22Rv1 (cell line): ENCODE measurements around the gene CERKL.

Experiments used
- H3K27ac ChIP-seq: fragments of 450-650 bp; 2 replicates; pipeline ENCODE4 v1.5.1; 2017
- ZFX ChIP-seq: fragments of 450-650 bp; IDR thresholded peaks from 2 replicates; pipeline ENCODE4 v1.6.1; 2017; ENCODE audit warnings: antibody characterized with exemption, borderline replicate concordance
- TF ChIP-seq, protein P1 (sequence below): fragments of 450-650 bp; IDR thresholded peaks from 2 replicates; pipeline ENCODE4 v1.5.1; 2017; ENCODE audit warnings: mild to moderate bottlenecking

CERKL gene

GRCh38 chr2:181602017-181602416, 54.9 kb downstream of the CERKL start:
- TF ChIP-seq, protein P1, sequence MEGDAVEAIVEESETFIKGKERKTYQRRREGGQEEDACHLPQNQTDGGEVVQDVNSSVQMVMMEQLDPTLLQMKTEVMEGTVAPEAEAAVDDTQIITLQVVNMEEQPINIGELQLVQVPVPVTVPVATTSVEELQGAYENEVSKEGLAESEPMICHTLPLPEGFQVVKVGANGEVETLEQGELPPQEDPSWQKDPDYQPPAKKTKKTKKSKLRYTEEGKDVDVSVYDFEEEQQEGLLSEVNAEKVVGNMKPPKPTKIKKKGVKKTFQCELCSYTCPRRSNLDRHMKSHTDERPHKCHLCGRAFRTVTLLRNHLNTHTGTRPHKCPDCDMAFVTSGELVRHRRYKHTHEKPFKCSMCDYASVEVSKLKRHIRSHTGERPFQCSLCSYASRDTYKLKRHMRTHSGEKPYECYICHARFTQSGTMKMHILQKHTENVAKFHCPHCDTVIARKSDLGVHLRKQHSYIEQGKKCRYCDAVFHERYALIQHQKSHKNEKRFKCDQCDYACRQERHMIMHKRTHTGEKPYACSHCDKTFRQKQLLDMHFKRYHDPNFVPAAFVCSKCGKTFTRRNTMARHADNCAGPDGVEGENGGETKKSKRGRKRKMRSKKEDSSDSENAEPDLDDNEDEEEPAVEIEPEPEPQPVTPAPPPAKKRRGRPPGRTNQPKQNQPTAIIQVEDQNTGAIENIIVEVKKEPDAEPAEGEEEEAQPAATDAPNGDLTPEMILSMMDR: no peak
- TF ChIP-seq ZFX: no peak
- no peak overlapping the region for H3K27ac ChIP-seq

- TF ChIP-seq, protein P1: no peak
- no peak overlapping the region for H3K27ac ChIP-seq
These were observed 60.3 kb downstream of the CERKL start for GRCh38 chr2:181596556-181596955.

DNA sequence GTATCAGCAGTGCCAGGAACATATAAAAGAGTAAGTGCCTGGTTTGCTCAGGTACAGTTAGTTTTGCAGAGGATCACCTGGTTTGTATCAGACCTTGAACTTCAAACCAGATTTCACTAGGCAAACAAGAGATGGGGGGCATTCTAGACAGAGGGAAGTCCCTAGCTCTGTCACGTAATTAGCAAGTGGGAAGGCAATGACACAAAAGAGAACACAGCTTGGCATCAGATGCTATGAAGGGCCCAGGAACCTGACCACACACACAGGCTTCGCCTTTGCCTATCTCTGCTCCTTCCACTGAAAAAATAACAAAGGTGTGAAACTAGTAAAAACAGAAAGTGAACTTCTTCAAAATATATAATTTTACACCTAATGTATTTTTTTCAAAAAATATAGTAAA, 62.6 kb downstream of the CERKL start:
- TF ChIP-seq, protein P1: no peak
- TF ChIP-seq ZFX: no peak
- H3K27ac ChIP-seq: no peak overlapping the region

DNA sequence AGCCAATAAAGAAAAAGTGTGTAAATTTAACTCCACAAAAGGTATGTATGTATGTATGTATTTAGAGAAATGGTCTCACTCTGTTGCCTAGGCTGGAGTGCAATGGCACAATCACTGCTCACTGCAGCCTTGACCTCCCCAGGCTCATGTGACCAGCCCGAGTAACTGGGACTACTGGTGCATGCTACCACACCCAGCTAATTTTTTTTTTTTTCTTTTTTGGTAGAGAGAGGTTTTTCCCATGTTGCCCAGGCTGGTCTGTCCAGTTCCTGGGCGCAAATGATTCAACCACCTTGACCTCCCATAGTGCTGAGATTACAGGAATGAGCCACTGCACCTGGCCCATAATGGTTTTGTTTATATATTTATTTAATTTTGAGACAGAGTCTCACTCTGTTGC, 67.1 kb downstream of the CERKL start:
- no peak for TF ChIP-seq ZFX
- H3K27ac ChIP-seq: no peak overlapping the region

GRCh38 chr2:181588546-181588945, 68.4 kb downstream of the CERKL start:
- no peak overlapping the region for H3K27ac ChIP-seq
- no peak for TF ChIP-seq ZFX
- TF ChIP-seq, protein P1: no peak

DNA sequence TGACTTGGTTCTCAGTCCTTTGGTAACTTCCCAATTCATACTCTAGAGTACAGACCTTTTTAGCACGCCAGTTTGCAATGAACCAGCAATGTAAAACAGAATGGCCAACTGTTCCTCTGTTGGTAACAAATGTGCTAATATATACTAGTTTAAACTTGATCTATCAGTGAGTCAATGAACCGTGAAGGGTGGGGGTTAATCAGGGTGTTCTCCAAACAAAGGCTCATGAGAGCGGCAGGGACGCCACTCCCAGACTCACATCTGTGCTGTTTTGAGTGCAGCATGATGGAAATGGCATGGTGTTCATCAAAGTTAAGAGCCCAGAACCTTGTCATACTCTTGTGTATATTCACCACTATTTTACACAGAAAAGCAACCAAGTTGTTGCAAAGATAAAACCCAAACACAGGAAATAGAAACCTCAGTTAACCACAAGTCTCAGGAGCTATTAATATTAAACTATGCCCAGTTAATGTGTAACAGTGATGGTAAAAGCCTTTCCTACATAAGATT, 70.3 kb downstream of the CERKL start:
- no peak overlapping the region for H3K27ac ChIP-seq
- TF ChIP-seq, protein P1: no peak
- no peak for TF ChIP-seq ZFX

GRCh38 chr2:181585732-181586131, 71.2 kb downstream of the CERKL start:
- H3K27ac ChIP-seq: no peak overlapping the region
- no peak for TF ChIP-seq ZFX
- TF ChIP-seq, protein P1: no peak

GRCh38 chr2:181581534-181581933, 75.4 kb downstream of the CERKL start:
- no peak overlapping the region for H3K27ac ChIP-seq
- TF ChIP-seq, protein P1: peak; percentile 45
- TF ChIP-seq ZFX: no peak
